GM21515 (cell line): ENCODE data around the gene SMIM5.

ENCODE experiments used
- ATAC-seq: cut with Tn5 transposase; IDR thresholded peaks from one replicate; pipeline ENCODE4 v1.9.1; 2021; ENCODE audit not compliant: unreplicated experiment

Gene SMIM5

DNA sequence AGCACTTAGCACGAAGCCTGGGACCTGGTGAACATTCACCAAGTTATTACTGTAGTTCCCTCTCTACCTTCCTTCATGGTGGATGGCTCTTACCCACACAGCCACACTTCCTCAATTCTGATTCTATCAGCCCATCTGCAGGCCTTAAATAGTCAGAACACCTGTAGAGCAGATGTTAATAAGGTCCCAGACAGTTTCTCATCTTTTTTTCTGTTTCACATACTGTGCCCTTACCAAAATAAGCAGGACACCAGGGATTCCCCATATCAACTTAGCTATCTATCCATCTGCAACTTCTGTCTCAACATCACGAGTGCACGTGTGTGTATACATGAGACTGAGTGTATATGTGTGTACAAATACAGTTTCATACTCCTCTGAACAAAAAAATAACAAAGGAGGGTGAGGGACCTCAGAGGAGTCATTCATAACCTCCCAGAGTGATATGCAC lies 30.9 kb downstream of the SMIM5 start:
- ATAC-seq = peak; percentile 62

- ATAC-seq = no peak
Observed at GRCh38 chr17:75665981-75666380, 32.7 kb downstream of the SMIM5 start.

GRCh38 chr17:75666959-75667790 lies 33.9 kb downstream of the SMIM5 start, which contains the start of the genes RECQL5 and SAP30BP:
Gene RECQL5, minus strand, starts transcription at chr17:75667154. Its CDS starts 597 bp downstream, at chr17:75666557.
Gene SAP30BP, plus strand, starts transcription at chr17:75667338. Its CDS starts 35 bp downstream, at chr17:75667373.
- ATAC-seq = peak; percentile 71

GRCh38 chr17:75667825-75668224 lies 34.6 kb downstream of the SMIM5 start:
- no peak for ATAC-seq

- ATAC-seq = no peak
Observed at GRCh38 chr17:75668489-75668888, 35.3 kb downstream of the SMIM5 start.

- ATAC-seq = no peak
Observed at GRCh38 chr17:75670868-75671267, 37.6 kb downstream of the SMIM5 start.

- ATAC-seq = no peak
Observed at GRCh38 chr17:75672011-75672410, 38.8 kb downstream of the SMIM5 start.

GRCh38 chr17:75673487-75673886 lies 40.3 kb downstream of the SMIM5 start:
- ATAC-seq = no peak

- ATAC-seq = no peak
Observed at GRCh38 chr17:75676461-75676860, 43.2 kb downstream of the SMIM5 start.

DNA sequence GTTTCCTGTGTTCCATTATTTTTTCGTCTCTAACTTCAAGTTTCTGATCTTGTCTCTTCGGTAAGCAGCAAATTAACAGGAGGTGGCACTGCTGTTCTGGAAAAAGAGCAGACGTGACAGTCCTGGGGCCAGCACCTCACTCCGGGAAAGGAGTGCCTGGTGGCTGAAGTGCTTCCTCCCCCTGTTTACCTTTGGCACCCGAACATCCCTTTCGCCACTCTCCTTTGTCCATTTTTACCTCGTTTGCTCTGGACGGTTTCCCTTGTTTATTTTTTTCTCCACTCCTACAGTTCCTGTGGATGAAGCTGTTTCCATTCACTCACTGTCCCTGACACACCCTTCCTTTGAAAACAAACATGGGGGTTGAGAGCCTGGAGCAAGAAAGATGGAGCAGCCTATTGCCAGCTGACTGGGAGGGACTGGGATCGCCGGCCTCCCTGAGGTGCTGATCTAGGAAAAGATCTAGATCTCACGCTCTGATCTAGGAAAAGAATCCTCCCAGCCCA lies 46.5 kb downstream of the SMIM5 start:
- ATAC-seq = no peak

DNA sequence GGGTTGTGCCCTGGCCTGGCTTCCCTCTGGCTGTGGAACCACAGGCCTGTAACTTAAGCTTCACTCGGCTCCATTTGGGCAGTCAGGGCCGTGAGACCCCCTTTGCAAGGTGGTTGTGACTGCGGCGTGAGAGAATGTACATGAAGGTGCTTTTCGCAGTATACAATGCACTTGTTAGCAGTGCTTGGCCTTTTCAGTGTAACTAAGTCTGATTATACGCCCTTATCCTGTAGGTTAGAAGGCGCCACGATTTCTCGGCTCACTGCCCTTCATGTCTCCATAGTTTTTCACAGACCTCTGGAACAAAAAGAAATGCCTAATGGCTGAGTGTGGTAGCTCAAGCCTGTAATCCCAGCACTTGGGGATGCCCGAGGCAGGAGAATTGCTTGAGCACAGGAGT lies 47.2 kb downstream of the SMIM5 start:
- no peak for ATAC-seq

DNA sequence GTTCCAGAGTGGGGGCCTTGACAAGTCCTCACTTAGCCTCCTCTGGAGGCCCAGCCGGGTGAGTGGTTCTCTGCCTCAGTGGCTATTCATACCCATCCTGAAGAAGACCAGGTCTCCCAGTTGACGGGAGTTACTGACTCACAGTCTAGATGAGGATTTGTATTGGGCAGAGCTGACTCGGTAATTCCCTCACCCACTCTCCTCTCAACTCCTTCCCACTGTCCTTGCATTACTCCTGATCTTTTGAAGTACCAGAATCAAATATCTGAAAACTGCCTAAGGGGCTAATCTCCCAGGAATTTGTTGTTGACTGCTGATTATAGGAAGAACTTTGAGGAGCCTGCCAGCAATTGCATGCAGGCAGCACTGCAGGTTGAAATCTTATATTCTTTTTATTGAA lies 48.1 kb downstream of the SMIM5 start:
- no peak for ATAC-seq

DNA sequence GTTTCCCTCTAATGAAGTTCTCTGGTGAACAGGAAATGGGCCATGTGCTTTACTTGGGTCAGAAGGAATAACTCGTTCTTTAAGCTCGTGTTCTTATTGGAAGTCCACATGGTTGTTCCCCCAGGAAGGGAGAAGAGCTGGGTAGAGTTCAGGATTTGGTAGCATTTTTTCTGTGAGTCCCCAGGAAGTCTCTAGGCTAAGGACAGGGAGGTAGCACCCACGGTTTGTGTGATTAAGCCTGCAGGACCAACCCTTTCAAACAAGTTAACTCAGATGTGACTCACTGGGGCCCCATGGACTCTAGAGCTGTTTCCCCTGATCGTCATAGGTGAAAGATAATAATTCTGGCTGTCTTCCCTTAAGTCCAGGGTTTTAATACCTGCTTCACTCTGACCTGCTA lies 50.3 kb downstream of the SMIM5 start:
- ATAC-seq = no peak

DNA sequence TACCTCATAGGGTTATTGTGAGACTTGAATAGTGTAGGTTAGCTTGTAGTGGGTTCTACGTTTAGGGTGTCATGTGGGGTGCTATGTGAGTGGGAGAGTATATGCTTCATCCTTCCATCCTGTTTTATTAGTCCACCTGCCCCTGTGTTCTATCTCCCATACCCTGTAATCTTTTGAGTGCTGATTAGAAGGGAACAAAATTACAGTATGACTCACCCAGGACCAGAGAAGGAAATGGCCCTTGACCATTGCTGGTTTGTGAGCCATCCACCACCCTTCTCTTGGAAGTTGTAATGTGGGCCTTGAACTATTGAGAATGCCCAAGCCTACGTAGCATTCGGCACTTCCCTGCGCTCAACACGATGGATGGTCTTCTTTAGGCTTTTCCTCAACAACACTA lies 51.0 kb downstream of the SMIM5 start:
- no peak for ATAC-seq

GRCh38 chr17:75684924-75685323 lies 51.7 kb downstream of the SMIM5 start:
- ATAC-seq = no peak

GRCh38 chr17:75685499-75685898 lies 52.3 kb downstream of the SMIM5 start:
- no peak for ATAC-seq

DNA sequence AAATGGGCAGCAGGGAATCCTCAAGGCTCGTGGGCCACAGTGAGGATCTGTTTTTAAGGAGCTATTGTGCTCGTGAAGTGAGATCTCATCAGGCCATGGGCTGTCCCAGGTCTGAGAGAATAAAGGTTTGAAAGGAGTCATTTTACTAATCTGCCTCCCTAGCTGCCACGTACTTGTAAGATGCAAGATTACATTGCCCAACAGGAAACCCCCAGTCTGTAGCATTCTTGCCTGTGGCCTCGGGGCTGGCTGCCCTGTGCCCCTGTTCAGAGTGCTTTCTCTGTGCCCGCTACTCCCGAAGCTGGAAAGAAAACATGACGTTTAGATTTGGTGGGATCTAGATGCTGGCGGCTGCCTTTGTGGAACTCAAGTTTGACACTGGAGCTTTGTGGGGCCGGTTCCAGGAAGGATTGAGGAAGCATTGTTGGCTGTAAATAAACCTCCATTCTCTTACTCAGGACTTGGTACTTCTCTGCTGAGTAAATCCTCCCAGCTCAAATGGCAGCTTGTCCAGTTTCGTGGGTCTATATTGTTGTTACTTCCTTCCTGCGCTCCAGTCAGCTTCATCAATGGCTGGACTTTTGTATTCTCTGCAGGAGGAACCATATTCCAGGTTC lies 55.1 kb downstream of the SMIM5 start:
- ATAC-seq = no peak

- no peak for ATAC-seq
Observed at GRCh38 chr17:75689441-75689873, 56.2 kb downstream of the SMIM5 start.
